GM13977 (cell line): ENCODE data around the gene SHANK2.

Experiments used
- DNase-seq: peaks from one replicate; pipeline ENCODE4 v3.0.0; 2012; ENCODE audit warnings: low spot score
- CTCF ChIP-seq: IDR thresholded peaks from 2 replicates; pipeline ENCODE4 v1.5.1; 2012; ENCODE audit warnings: mild to moderate bottlenecking, control low read depth; ENCODE audit not compliant: insufficient read depth; ENCODE audit errors: extremely low read depth, missing control alignments
- in situ Hi-C: fragments of 300-500 bp; cut with MboI; formaldehyde crosslinking; loops from one replicate; pipeline ENCODE4 v1.12.0; 2022; ENCODE audit warnings: low sequenced_read_pairs, low pct_unique_long_range_greater_than_20kb, mixed read lengths, inconsistent platforms; ENCODE audit not compliant: unreplicated experiment

The SHANK2 gene

GRCh38 chr11:71255323-71255722 lies 2.9 kb upstream of the SHANK2 start:
- in situ Hi-C loops, result no loop called here
- no peak for TF ChIP-seq CTCF

GRCh38 chr11:71253794-71254193 lies 1.4 kb upstream of the SHANK2 start:
- DNase-seq, result no peak
- no peak for TF ChIP-seq CTCF
- in situ Hi-C loops, result no loop called here

More at GRCh38 chr11:71255323-71255722, 2.9 kb upstream of the SHANK2 start:
- no peak for DNase-seq

GRCh38 chr11:71252770-71253730 lies 673 bp upstream of the SHANK2 start:
- no peak for DNase-seq
- in situ Hi-C loops, result no loop called here
- TF ChIP-seq CTCF, result no peak

- in situ Hi-C loops, result no loop called here
- TF ChIP-seq CTCF, result peak; percentile 42
- DNase-seq, result peak; percentile 79
These were observed 562 bp downstream of the SHANK2 start for GRCh38 chr11:71251761-71252268.

GRCh38 chr11:71251151-71251721 lies 1.1 kb downstream of the SHANK2 start:
- peak; percentile 53 for DNase-seq
- in situ Hi-C loops, result no loop called here

More at GRCh38 chr11:71251151-71251721, 1.1 kb downstream of the SHANK2 start:
- no peak for TF ChIP-seq CTCF
